Colonic mucosa (tissue), 4 donors: Measurements from ENCODE around the gene SLX9. TPM values are rescaled to one million over a fixed set of nuclear protein-coding genes. Genes with fewer than 3 reads are reported as not detected.

Source experiments
- DNase-seq: peaks from one replicate; pipeline ENCODE4 v3.0.0-alpha.2; 2020
- H3K27ac ChIP-seq: fragments of 200-600 bp; one replicate; pipeline ENCODE4 v1.8.0; 2021
- H3K27me3 ChIP-seq: fragments of 200-600 bp; one replicate; pipeline ENCODE4 v1.8.0; 2021
- H3K36me3 ChIP-seq: fragments of 200-600 bp; one replicate; pipeline ENCODE4 v1.8.0; 2021
- H3K4me1 ChIP-seq: fragments of 200-600 bp; one replicate; pipeline ENCODE4 v1.8.0; 2021; ENCODE audit warnings: mild to moderate bottlenecking
- H3K4me3 ChIP-seq: fragments of 200-600 bp; one replicate; pipeline ENCODE4 v1.8.0; 2021
- H3K9ac ChIP-seq, 2 donors: one replicate each; pipeline ENCODE4 v1.7.0; 2013; ENCODE audit warnings: control low read depth in 2 of 2, low read depth in 2 of 2, low read length in 2 of 2
- H3K9me3 ChIP-seq: fragments of 200-600 bp; one replicate; pipeline ENCODE4 v1.8.0; 2021
- CTCF ChIP-seq: fragments of 200-600 bp; IDR thresholded peaks from one replicate; pipeline ENCODE4 v1.8.0; 2022; ENCODE audit warnings: antibody characterized with exemption, mild to moderate bottlenecking
- intact Hi-C: fragments of 100-400 bp; cut with DNase I; formaldehyde crosslinking; loops from one replicate; pipeline ENCODE4 v1.14.1; 2022
- total RNA-seq, 2 donors: library from RNA; stranded (reverse); fragmentation: NEBNext Ultra II Directional in 1 of 2; extraction: Animal tissue kit (Norgen Biotek cat#: 25700) in 1 of 2; gene quantifications; one replicate each; pipeline ENCODE4 v1.2.1, GENCODE V29; 2021
- donor health status: healthy.
- donor health status: DM: no; HTN: no; CAD: no.
- donor health status: DM: no; HTN: no; CAD: no.

The SLX9 gene
- total RNA-seq, 2 donors from 2014 or later: 30.6 to 50.1 TPM

- Histone ChIP-seq H3K4me1 (peaks cover 7% of the 10 kb centered on the region), H3K9ac (peak overlapping the region in 1 of 2 donors; percentile 18)
- intact Hi-C loops: no loop called here
These were observed 73.5 kb downstream of the SLX9 start for GRCh38 chr21:45013260-45013841.

GRCh38 chr21:45014747-45015468 is 75.1 kb downstream of the SLX9 start:
- peaks cover 24% of the 10 kb centered on the region for H3K27me3 ChIP-seq
- no peaks in the 10 kb centered on the region for H3K36me3 ChIP-seq
- no peak overlapping the region for H3K27ac ChIP-seq
- H3K4me3 ChIP-seq: no peak overlapping the region
- no peak overlapping the region for H3K9ac ChIP-seq
- no peaks in the 10 kb centered on the region for H3K9me3 ChIP-seq
- intact Hi-C loops: no loop called here
- H3K4me1 ChIP-seq: peaks cover 7% of the 10 kb centered on the region
- no peak for TF ChIP-seq CTCF
- DNase-seq: no peak

More at GRCh38 chr21:45013260-45013841, 73.5 kb downstream of the SLX9 start:
- no peak for DNase-seq
- no peaks in the 10 kb centered on the region for H3K9me3 ChIP-seq
- H3K27me3 ChIP-seq: peaks cover 12% of the 10 kb centered on the region
- no peak overlapping the region for H3K4me3 ChIP-seq
- TF ChIP-seq CTCF: no peak
- no peak overlapping the region for H3K27ac ChIP-seq
- H3K36me3 ChIP-seq: no peaks in the 10 kb centered on the region

- TF ChIP-seq CTCF: no peak
- no peaks in the 10 kb centered on the region for H3K36me3 ChIP-seq
- intact Hi-C loops: no loop called here
- peaks cover 25% of the 10 kb centered on the region for H3K27me3 ChIP-seq
- no peak overlapping the region for H3K27ac ChIP-seq
- peaks cover 7% of the 10 kb centered on the region for H3K4me1 ChIP-seq
- H3K4me3 ChIP-seq: no peak overlapping the region
- no peak for DNase-seq
- no peaks in the 10 kb centered on the region for H3K9me3 ChIP-seq
- H3K9ac ChIP-seq: no peak overlapping the region
These were observed 75.6 kb downstream of the SLX9 start for GRCh38 chr21:45015469-45015860.

GRCh38 chr21:45016031-45016405 is 76.2 kb downstream of the SLX9 start:
- Histone ChIP-seq H3K27ac (no peak overlapping the region), H3K36me3 (no peaks in the 10 kb centered on the region), H3K9me3 (no peaks in the 10 kb centered on the region), H3K27me3 (peaks cover 25% of the 10 kb centered on the region), H3K4me1 (peaks cover 7% of the 10 kb centered on the region), H3K9ac (no peak overlapping the region), H3K4me3 (no peak overlapping the region)
- no peak for TF ChIP-seq CTCF
- intact Hi-C loops: no loop called here
- DNase-seq: no peak

GRCh38 chr21:45016406-45017038 is 76.7 kb downstream of the SLX9 start:
- intact Hi-C loops: no loop called here
- H3K9me3 ChIP-seq: no peaks in the 10 kb centered on the region
- TF ChIP-seq CTCF: no peak
- no peak overlapping the region for H3K4me3 ChIP-seq
- H3K27ac ChIP-seq: no peak overlapping the region
- no peaks in the 10 kb centered on the region for H3K36me3 ChIP-seq
- peaks cover 7% of the 10 kb centered on the region for H3K4me1 ChIP-seq
- no peak for DNase-seq
- H3K9ac ChIP-seq: no peak overlapping the region
- H3K27me3 ChIP-seq: peaks cover 25% of the 10 kb centered on the region
